ENCODE data around the gene TVP23B.

DNA sequence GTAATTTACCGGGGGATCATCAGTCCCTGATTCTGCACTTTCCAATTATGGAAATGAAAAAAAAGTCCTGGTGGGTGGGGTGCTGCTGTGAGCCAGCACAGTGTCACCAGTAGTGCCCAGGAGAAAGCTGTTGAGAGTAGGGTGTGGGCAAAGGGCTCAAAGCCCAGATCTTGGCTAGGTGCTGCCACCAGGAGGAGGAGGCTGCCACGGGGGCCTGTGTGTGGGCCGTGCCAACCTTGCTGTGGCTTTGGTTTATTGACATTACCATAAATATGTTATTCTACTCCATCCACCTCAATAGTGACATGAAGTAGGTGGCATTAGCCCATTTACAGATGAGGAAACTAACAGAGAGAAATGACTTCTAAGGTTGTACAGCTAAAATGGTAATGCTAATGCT is 70.2 kb downstream of the TVP23B start:
- no peak for TF ChIP-seq MXI1 (IDR thresholded peaks at IDR 0.05; ENCODE audit: low read depth, low read length)
- TF ChIP-seq, protein P1, sequence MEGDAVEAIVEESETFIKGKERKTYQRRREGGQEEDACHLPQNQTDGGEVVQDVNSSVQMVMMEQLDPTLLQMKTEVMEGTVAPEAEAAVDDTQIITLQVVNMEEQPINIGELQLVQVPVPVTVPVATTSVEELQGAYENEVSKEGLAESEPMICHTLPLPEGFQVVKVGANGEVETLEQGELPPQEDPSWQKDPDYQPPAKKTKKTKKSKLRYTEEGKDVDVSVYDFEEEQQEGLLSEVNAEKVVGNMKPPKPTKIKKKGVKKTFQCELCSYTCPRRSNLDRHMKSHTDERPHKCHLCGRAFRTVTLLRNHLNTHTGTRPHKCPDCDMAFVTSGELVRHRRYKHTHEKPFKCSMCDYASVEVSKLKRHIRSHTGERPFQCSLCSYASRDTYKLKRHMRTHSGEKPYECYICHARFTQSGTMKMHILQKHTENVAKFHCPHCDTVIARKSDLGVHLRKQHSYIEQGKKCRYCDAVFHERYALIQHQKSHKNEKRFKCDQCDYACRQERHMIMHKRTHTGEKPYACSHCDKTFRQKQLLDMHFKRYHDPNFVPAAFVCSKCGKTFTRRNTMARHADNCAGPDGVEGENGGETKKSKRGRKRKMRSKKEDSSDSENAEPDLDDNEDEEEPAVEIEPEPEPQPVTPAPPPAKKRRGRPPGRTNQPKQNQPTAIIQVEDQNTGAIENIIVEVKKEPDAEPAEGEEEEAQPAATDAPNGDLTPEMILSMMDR (IDR thresholded peaks at IDR 0.05) = no peak
- TF ChIP-seq, protein P2, sequence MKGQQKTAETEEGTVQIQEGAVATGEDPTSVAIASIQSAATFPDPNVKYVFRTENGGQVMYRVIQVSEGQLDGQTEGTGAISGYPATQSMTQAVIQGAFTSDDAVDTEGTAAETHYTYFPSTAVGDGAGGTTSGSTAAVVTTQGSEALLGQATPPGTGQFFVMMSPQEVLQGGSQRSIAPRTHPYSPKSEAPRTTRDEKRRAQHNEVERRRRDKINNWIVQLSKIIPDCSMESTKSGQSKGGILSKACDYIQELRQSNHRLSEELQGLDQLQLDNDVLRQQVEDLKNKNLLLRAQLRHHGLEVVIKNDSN (IDR thresholded peaks at IDR 0.05; ENCODE audit: borderline replicate concordance, low read depth) = no peak
- no peak for TF ChIP-seq POLR2AphosphoS5 (IDR thresholded peaks at IDR 0.05; ENCODE audit: low read depth, low read length)
- TF ChIP-seq GATA2 (CRISPR knock-in tag; IDR thresholded peaks at IDR 0.05) = no peak
- TF ChIP-seq FOXM1 (IDR thresholded peaks at IDR 0.05; ENCODE audit: low read depth) = no peak
- TF ChIP-seq RAD21 (IDR thresholded peaks at IDR 0.05; ENCODE audit: low read length) = no peak
- TF ChIP-seq RFX5 (IDR thresholded peaks at IDR 0.05; ENCODE audit: low read length) = no peak
